A549 treated with DMSO at 1 μM for 4 hours (cell line): ENCODE data around the gene CHN2. TPM values are rescaled to one million over a fixed set of nuclear protein-coding genes. Genes with fewer than 3 reads are reported as not detected.

Experiments
- total RNA-seq: library from RNA; stranded (reverse); fragments of 200-300 nt; extraction: Qiagen RNA extraction; gene quantifications from 5 replicates; pipeline ENCODE4 v1.2.3, GENCODE V29; 2022; ENCODE audit warnings: low read depth

Gene CHN2
- 0.06 TPM in 1 of 5 replicates, not detected in the others for total RNA-seq

GRCh38 chr7:29194594-29195427 lies at the start of gene CHN2:
TSS of gene CHN2 (plus strand) at chr7:29194775.

GRCh38 chr7:29146057-29146706 lies 48.4 kb upstream of the CHN2 start, which contains the start of gene CPVL:
TSS of gene CPVL (minus strand) at chr7:29146537. CDS start at chr7:29121061, 25,476 bp downstream.

Other genes with a start within 250 kb of the CHN2 start
- not detected in 5 replicates for gene TRIL, start 236.4 kb upstream of the CHN2 start, total RNA-seq
- 0.16 to 0.45 TPM (median 0.25 TPM) in 4 of 5 replicates, not detected in the other for gene CPVL, start 48.2 kb upstream of the CHN2 start, total RNA-seq